Measurements from ENCODE around the gene ACP4. TPM values are rescaled to one million over a fixed set of nuclear protein-coding genes. Genes with fewer than 3 reads are reported as not detected.

ACP4 gene
- total RNA-seq, 1 donor from 2014 or later: not detected

Small RNA genes within 50 kb of the gene (small RNA-seq; reads per million reads assigned to genes)
- gene SNORD88A (ENCODE audit: low replicate concordance) (299 reads per million, percentile 97 among the genes with 10 or more reads in this experiment), gene SNORD88B (ENCODE audit: low replicate concordance) (not detected), gene SNORD88C (ENCODE audit: low replicate concordance) (not detected)

Other genes starting within 250 kb of the ACP4 start
- 5.1 TPM for gene LRRC4B, start 222.0 kb upstream of the ACP4 start, total RNA-seq
- 0.10 TPM for gene SYT3, start 150.5 kb upstream of the ACP4 start, total RNA-seq
- gene C19orf81, start 141.0 kb upstream of the ACP4 start, total RNA-seq: not detected
- gene SHANK1, start 70.6 kb upstream of the ACP4 start, total RNA-seq: 2.9 TPM
- 27.2 TPM for gene CLEC11A, start 67.1 kb upstream of the ACP4 start, total RNA-seq
- not detected for gene GPR32, start 20.0 kb upstream of the ACP4 start, total RNA-seq
- 7.9 TPM for gene KLK1, start 33.4 kb downstream of the ACP4 start, total RNA-seq
- gene KLK15, start 43.2 kb downstream of the ACP4 start, total RNA-seq: not detected
- gene KLK3, start 64.5 kb downstream of the ACP4 start, total RNA-seq: not detected
- not detected for gene KLK2, start 83.0 kb downstream of the ACP4 start, total RNA-seq
- gene KLK4, start 121.0 kb downstream of the ACP4 start, total RNA-seq: 0.10 TPM
- 21.0 TPM for gene KLK5, start 162.6 kb downstream of the ACP4 start, total RNA-seq
- 7.3 TPM for gene KLK6, start 179.2 kb downstream of the ACP4 start, total RNA-seq
- 47.5 TPM for gene KLK7, start 193.5 kb downstream of the ACP4 start, total RNA-seq
- 14.3 TPM for gene KLK8, start 211.2 kb downstream of the ACP4 start, total RNA-seq
- gene KLK10, start 229.3 kb downstream of the ACP4 start, total RNA-seq: 22.4 TPM
- 19.5 TPM for gene KLK11, start 236.2 kb downstream of the ACP4 start, total RNA-seq
- 0.69 TPM for gene KLK12, start 244.6 kb downstream of the ACP4 start, total RNA-seq